C4-2B (cell line): Measurements from ENCODE around the gene PTPRA.
"Not testable (repeated sequence)": the region's sequence is repeated elsewhere in the genome, so short reads cannot be mapped to it uniquely, and the experiment has no call there.

ENCODE experiments used
- CTCF ChIP-seq: fragments of 450-650 bp; conservative IDR thresholded peaks from 2 replicates; pipeline ENCODE4 v1.5.1; 2017; ENCODE audit warnings: mild to moderate bottlenecking
- ZFX ChIP-seq: fragments of 450-650 bp; IDR thresholded peaks from 2 replicates; pipeline ENCODE4 v1.6.1; 2017

- TF ChIP-seq CTCF, ZFX: not testable (repeated sequence)
These were observed 190.8 kb downstream of the PTPRA start for GRCh38 chr20:3064119-3064518.
